Measurements from ENCODE around the gene KAZN.

KAZN gene

DNA sequence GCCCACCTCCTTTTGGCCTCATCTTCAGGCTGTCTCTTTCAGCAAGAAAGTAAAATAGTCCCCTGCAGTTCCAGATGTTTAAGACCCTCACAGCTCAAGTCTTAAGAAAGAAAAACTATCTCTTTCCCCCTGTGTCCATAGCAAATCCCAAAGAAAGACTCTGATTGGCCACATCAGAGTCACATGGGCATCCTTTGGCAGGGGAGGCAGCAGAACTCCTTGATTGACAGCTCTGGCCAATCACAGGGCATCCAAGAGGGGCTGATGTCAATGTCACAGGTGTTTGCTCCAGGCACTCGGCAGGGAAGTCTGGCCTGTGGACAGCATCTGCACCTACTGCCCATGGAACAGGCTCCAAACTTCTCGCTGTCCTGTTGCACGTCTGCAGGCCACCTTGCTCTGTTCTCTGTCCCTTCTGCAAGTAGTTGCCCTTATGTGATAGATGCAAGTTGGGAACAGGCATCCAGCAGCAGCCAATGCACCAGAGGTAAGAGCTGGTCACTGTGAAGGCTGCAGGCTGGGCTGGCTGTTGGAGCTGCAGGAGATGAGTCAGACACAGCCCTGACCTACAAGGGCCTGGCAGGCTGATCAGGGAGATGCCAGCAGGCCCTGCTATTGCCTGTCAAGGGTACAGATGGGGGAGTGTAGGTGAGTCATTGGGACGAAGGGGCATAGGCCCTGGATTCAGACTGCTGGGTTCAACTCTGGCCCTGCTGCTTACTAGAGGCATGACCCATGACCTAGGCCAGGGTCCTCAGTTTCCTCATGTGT lies 458.2 kb downstream of the KAZN start:
- Histone ChIP-seq H3K4me1 (ENCODE audit: control insufficient read depth, insufficient read depth, low read length) (no peaks in the 10 kb centered on the region), H3K9me3 (ENCODE audit: control insufficient read depth, insufficient read depth, low read depth, low read length) (no peaks in the 10 kb centered on the region), H3K4me3 (ENCODE audit: low read depth, low read length) (no peak overlapping the region), H3K27ac (ENCODE audit: extremely low read depth, low read depth, low read length) (no peak overlapping the region), H3K36me3 (ENCODE audit: control insufficient read depth in 2 of 2, insufficient read depth in 1 of 2, low read length in 2 of 2) (peaks cover 0 to 61% of the 10 kb centered on the region in 2 experiments; a peak in 1 of 3 replicates)
- CTCF ChIA-PET = interaction anchor here (0.5 to 2.1 kb wide), 4 partner anchors 10 to 1092 kb away, joined by 3 to 8 read pairs (median 6); no protein-coding TSS in a partner anchor
- POLR2A ChIA-PET = no interaction called here
- TF ChIP-seq, protein P1, sequence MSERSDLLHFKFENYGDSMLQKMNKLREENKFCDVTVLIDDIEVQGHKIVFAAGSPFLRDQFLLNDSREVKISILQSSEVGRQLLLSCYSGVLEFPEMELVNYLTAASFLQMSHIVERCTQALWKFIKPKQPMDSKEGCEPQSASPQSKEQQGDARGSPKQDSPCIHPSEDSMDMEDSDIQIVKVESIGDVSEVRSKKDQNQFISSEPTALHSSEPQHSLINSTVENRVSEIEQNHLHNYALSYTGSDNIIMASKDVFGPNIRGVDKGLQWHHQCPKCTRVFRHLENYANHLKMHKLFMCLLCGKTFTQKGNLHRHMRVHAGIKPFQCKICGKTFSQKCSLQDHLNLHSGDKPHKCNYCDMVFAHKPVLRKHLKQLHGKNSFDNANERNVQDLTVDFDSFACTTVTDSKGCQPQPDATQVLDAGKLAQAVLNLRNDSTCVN (tag by site-specific recombination; optimal IDR thresholded peaks at IDR 0.05) = no peak
- TF ChIP-seq ZNF184 (tag by site-specific recombination; IDR thresholded peaks at IDR 0.05) = no peak
- TF ChIP-seq, protein P2, sequence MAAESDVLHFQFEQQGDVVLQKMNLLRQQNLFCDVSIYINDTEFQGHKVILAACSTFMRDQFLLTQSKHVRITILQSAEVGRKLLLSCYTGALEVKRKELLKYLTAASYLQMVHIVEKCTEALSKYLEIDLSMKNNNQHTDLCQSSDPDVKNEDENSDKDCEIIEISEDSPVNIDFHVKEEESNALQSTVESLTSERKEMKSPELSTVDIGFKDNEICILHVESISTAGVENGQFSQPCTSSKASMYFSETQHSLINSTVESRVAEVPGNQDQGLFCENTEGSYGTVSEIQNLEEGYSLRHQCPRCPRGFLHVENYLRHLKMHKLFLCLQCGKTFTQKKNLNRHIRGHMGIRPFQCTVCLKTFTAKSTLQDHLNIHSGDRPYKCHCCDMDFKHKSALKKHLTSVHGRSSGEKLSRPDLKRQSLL (tag by site-specific recombination; IDR thresholded peaks at IDR 0.05) = no peak
- no peak for TF ChIP-seq ZNF114 (tag by site-specific recombination; IDR thresholded peaks at IDR 0.05)
- no peak for TF ChIP-seq REPIN1 (tag by site-specific recombination; IDR thresholded peaks at IDR 0.05; ENCODE audit: low read depth)
- no peak for TF ChIP-seq ZNF211 (tag by site-specific recombination; IDR thresholded peaks at IDR 0.05; ENCODE audit: low read depth)
- TF ChIP-seq ZXDB (tag by site-specific recombination; IDR thresholded peaks at IDR 0.05) = no peak
- TF ChIP-seq ZNF155 (tag by site-specific recombination; IDR thresholded peaks at IDR 0.05) = no peak
- TF ChIP-seq HOXC10 (CRISPR knock-in tag; IDR thresholded peaks at IDR 0.05) = no peak
- TF ChIP-seq, protein P3, sequence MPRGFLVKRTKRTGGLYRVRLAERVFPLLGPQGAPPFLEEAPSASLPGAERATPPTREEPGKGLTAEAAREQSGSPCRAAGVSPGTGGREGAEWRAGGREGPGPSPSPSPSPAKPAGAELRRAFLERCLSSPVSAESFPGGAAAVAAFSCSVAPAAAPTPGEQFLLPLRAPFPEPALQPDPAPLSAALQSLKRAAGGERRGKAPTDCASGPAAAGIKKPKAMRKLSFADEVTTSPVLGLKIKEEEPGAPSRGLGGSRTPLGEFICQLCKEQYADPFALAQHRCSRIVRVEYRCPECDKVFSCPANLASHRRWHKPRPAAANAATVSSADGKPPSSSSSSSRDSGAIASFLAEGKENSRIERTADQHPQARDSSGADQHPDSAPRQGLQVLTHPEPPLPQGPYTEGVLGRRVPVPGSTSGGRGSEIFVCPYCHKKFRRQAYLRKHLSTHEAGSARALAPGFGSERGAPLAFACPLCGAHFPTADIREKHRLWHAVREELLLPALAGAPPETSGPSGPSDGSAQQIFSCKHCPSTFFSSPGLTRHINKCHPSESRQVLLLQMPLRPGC (tag by site-specific recombination; IDR thresholded peaks at IDR 0.05) = no peak
- TF ChIP-seq, protein P4, sequence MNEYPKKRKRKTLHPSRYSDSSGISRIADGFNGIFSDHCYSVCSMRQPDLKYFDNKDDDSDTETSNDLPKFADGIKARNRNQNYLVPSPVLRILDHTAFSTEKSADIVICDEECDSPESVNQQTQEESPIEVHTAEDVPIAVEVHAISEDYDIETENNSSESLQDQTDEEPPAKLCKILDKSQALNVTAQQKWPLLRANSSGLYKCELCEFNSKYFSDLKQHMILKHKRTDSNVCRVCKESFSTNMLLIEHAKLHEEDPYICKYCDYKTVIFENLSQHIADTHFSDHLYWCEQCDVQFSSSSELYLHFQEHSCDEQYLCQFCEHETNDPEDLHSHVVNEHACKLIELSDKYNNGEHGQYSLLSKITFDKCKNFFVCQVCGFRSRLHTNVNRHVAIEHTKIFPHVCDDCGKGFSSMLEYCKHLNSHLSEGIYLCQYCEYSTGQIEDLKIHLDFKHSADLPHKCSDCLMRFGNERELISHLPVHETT (tag by site-specific recombination; IDR thresholded peaks at IDR 0.05) = no peak
- no peak for TF ChIP-seq ZNF747 (tag by site-specific recombination; IDR thresholded peaks at IDR 0.05)
- TF ChIP-seq ZNF561 (tag by site-specific recombination; IDR thresholded peaks at IDR 0.05; ENCODE audit: borderline replicate concordance) = no peak
- TF ChIP-seq HOXD13 (CRISPR knock-in tag; IDR thresholded peaks at IDR 0.05; ENCODE audit: borderline replicate concordance) = no peak
- no peak for TF ChIP-seq KLF16 (tag by site-specific recombination; IDR thresholded peaks at IDR 0.05)
- no peak for TF ChIP-seq ZNF354C (tag by site-specific recombination; IDR thresholded peaks at IDR 0.05; ENCODE audit: borderline replicate concordance, low read depth)
- TF ChIP-seq BCL11B (tag by site-specific recombination; IDR thresholded peaks at IDR 0.05; ENCODE audit: low read depth) = no peak

DNA sequence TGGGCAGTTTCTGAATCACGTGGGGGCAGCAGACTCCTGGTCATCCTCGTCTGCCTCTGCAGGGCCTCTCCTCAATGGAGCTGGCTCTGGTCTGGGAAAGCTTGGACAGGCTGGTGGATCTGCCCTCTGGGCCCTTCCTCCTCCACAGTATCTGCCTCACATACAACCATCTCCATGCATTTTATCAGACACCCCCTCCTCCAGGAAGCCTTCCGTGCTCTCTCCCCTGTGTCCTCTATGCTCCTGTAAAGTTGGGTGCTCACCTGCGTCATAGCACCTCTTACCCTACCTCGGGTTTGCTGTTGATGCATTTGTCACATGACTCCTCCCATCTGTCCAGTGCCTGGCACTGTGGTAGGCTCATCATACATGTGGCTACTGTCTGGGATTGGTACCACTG lies 459.3 kb downstream of the KAZN start:
- ChIA-PET CTCF (no interaction called here), POLR2A (no interaction called here)
- TF ChIP-seq ZFP69B (tag by site-specific recombination; IDR thresholded peaks at IDR 0.05) (no peak), ZNF37A (tag by site-specific recombination; IDR thresholded peaks at IDR 0.05) (no peak), ZNF350 (tag by site-specific recombination; IDR thresholded peaks at IDR 0.05) (no peak), ZNF146 (tag by site-specific recombination; IDR thresholded peaks at IDR 0.05) (no peak), ZNF138 (tag by site-specific recombination; IDR thresholded peaks at IDR 0.05; ENCODE audit: borderline replicate concordance) (no peak), ZNF266 (tag by site-specific recombination; IDR thresholded peaks at IDR 0.05; ENCODE audit: low read depth) (no peak)
- TF ChIP-seq, protein P5, sequence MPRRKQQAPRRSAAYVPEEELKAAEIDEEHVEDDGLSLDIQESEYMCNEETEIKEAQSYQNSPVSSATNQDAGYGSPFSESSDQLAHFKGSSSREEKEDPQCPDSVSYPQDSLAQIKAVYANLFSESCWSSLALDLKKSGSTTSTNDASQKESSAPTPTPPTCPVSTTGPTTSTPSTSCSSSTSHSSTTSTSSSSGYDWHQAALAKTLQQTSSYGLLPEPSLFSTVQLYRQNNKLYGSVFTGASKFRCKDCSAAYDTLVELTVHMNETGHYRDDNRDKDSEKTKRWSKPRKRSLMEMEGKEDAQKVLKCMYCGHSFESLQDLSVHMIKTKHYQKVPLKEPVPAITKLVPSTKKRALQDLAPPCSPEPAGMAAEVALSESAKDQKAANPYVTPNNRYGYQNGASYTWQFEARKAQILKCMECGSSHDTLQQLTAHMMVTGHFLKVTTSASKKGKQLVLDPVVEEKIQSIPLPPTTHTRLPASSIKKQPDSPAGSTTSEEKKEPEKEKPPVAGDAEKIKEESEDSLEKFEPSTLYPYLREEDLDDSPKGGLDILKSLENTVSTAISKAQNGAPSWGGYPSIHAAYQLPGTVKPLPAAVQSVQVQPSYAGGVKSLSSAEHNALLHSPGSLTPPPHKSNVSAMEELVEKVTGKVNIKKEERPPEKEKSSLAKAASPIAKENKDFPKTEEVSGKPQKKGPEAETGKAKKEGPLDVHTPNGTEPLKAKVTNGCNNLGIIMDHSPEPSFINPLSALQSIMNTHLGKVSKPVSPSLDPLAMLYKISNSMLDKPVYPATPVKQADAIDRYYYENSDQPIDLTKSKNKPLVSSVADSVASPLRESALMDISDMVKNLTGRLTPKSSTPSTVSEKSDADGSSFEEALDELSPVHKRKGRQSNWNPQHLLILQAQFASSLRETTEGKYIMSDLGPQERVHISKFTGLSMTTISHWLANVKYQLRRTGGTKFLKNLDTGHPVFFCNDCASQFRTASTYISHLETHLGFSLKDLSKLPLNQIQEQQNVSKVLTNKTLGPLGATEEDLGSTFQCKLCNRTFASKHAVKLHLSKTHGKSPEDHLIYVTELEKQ (tag by site-specific recombination; IDR thresholded peaks at IDR 0.05; ENCODE audit: borderline replicate concordance) = no peak

More for the DNA sequence above, 459.3 kb downstream of the KAZN start:
- Histone ChIP-seq H3K4me1 (ENCODE audit: control insufficient read depth, insufficient read depth, low read length) (no peaks in the 10 kb centered on the region), H3K27ac (ENCODE audit: extremely low read depth, low read depth, low read length) (no peak overlapping the region), H3K4me3 (ENCODE audit: low read depth, low read length) (no peak overlapping the region), H3K9me3 (ENCODE audit: control insufficient read depth, insufficient read depth, low read depth, low read length) (no peaks in the 10 kb centered on the region), H3K36me3 (ENCODE audit: control insufficient read depth in 2 of 2, insufficient read depth in 1 of 2, low read length in 2 of 2) (peaks cover 0 to 66% of the 10 kb centered on the region in 2 experiments; a peak in 1 of 3 replicates)

All from HEK293 (cell line).